ENCODE data around the gene CLTB. TPM values are rescaled to one million over a fixed set of nuclear protein-coding genes. Genes with fewer than 3 reads are reported as not detected.
A peak's percentile ranks its signal among the peaks of the same experiment; 100 is the strongest.
"Not testable (repeated sequence)": the region's sequence is repeated elsewhere in the genome, so short reads cannot be mapped to it uniquely, and the experiment has no call there.

Gene CLTB
- total RNA-seq, 4 donors from 2014 or later, result 347 to 732 (median 444) TPM

- Histone ChIP-seq H3K4me1 (peaks cover 55 to 100% (median 69%) of the 10 kb centered on the region in 3 donors), H3K9me3 (no peaks in the 10 kb centered on the region), H3K4me3 (peak overlapping the region in 2 of 4 donors; percentile 24 to 34), H3K27me3 (no peaks in the 10 kb centered on the region), H3K27ac (peak overlapping the region; percentile 81 to 99 (median 96)), H3K36me3 (peaks cover 0 to 48% (median 20%) of the 10 kb centered on the region in 3 donors)
- intact Hi-C loops (cut with DNase I), result loop anchor here (10.0 kb wide), 1 partner anchor 124 kb away; the partner anchor contains the start of gene RNF44
- no peak for DNase-seq
- 67 to 71% methylated on average over 3 to 5 of the region's 5 CpGs for WGBS, 2 donors
- TF ChIP-seq POLR2A (IDR thresholded peaks at IDR 0.05), result peak in 1 of 4 donors; percentile 9
- peak in 5 of 6 experiments; percentile 12 to 64 (median 25) for TF ChIP-seq CTCF (IDR thresholded peaks at IDR 0.05)
Observed at GRCh38 chr5:176410486-176411180, 5.7 kb downstream of the CLTB start.

- Histone ChIP-seq H3K27me3 (no peaks in the 10 kb centered on the region), H3K4me3 (peak overlapping the region in 1 of 4 donors; percentile 24), H3K36me3 (peaks cover 0 to 57% (median 20%) of the 10 kb centered on the region in 3 donors), H3K9me3 (no peaks in the 10 kb centered on the region), H3K4me1 (peaks cover 55 to 100% (median 64%) of the 10 kb centered on the region in 3 donors), H3K27ac (peak overlapping the region; percentile 70 to 99 (median 96))
- DNase-seq, result no peak
- TF ChIP-seq POLR2A (IDR thresholded peaks at IDR 0.05) (no peak), CTCF (IDR thresholded peaks at IDR 0.05) (no peak)
- intact Hi-C loops (cut with DNase I), result loop anchor here (10.0 kb wide), 1 partner anchor 125 kb away; the partner anchor contains the start of gene RNF44
- 94 to 97% methylated on average over 4 of the region's 4 CpGs for WGBS, 2 donors
Observed at GRCh38 chr5:176409765-176410164, 6.6 kb downstream of the CLTB start.

- Histone ChIP-seq H3K9me3 (no peaks in the 10 kb centered on the region), H3K4me1 (peaks cover 53 to 100% (median 59%) of the 10 kb centered on the region in 3 donors), H3K27ac (peak overlapping the region in 3 of 4 donors; percentile 74 to 99 (median 95)), H3K4me3 (no peak overlapping the region), H3K27me3 (no peaks in the 10 kb centered on the region), H3K36me3 (peaks cover 0 to 63% (median 20%) of the 10 kb centered on the region in 3 donors)
- WGBS, 2 donors, result 77 to 82% methylated on average over 5 of the region's 5 CpGs
- no peak for DNase-seq
- intact Hi-C loops (cut with DNase I), result no loop called here
- TF ChIP-seq CTCF (IDR thresholded peaks at IDR 0.05) (no peak), POLR2A (IDR thresholded peaks at IDR 0.05) (no peak)
Observed at GRCh38 chr5:176408590-176408989, 7.7 kb downstream of the CLTB start.

- H3K27ac ChIP-seq, result peak overlapping the region; percentile 73 to 99 (median 84)
- H3K27me3 ChIP-seq; intact Hi-C loops (cut with DNase I); H3K9me3 ChIP-seq; H3K4me3 ChIP-seq; DNase-seq: not testable (repeated sequence)
- peaks cover 0 to 63% (median 20%) of the 10 kb centered on the region in 3 donors for H3K36me3 ChIP-seq
- H3K4me1 ChIP-seq, result peaks cover 53 to 100% (median 56%) of the 10 kb centered on the region in 3 donors
- WGBS, 2 donors, result 72 to 88% methylated on average over 8 of the region's 10 CpGs
Observed at GRCh38 chr5:176408252-176408573, 8.1 kb downstream of the CLTB start.

- H3K36me3 ChIP-seq, result peaks cover 0 to 64% (median 20%) of the 10 kb centered on the region in 3 donors
- H3K4me1 ChIP-seq, result peaks cover 53 to 100% (median 56%) of the 10 kb centered on the region in 3 donors
- no peaks in the 10 kb centered on the region for H3K9me3 ChIP-seq
- no peaks in the 10 kb centered on the region for H3K27me3 ChIP-seq
- WGBS, 2 donors, result 66 to 72% methylated on average over 3 of the region's 6 CpGs
- no peak for DNase-seq
- peak overlapping the region in 1 of 4 donors; percentile 10 for H3K4me3 ChIP-seq
- peak overlapping the region; percentile 73 to 99 (median 84) for H3K27ac ChIP-seq
- no peak for TF ChIP-seq POLR2A (IDR thresholded peaks at IDR 0.05)
- TF ChIP-seq CTCF (IDR thresholded peaks at IDR 0.05), result no peak
- intact Hi-C loops (cut with DNase I), result no loop called here
Observed at GRCh38 chr5:176407456-176408251, 8.7 kb downstream of the CLTB start.

Measured in esophagus squamous epithelium (tissue), 5 donors.